ENCODE results near the gene ITGB6.

The ITGB6 gene

GRCh38 chr2:160199683-160200389 is at the start of gene ITGB6:
TSS of gene ITGB6 (minus strand) at chr2:160200272. CDS start at chr2:160200063, 209 bp downstream.
- TF ChIP-seq MAX (IDR thresholded peaks at IDR 0.05; ENCODE audit: low read depth, low read length) (no peak), MYC (IDR thresholded peaks at IDR 0.05; ENCODE audit: low read depth, low read length) (no peak), CTCF (IDR thresholded peaks at IDR 0.05; ENCODE audit: low read depth, low read length) (no peak), POLR2A (IDR thresholded peaks at IDR 0.05; ENCODE audit: extremely low read depth, insufficient read length) (no peak)
- H3K4me3 ChIP-seq (ENCODE audit: low read depth, low read length) = no peak within 1 kb of the TSS

GRCh38 chr2:160247296-160248035 is 47.4 kb upstream of the ITGB6 start:
- no peak overlapping the region for H3K4me3 ChIP-seq (ENCODE audit: low read depth, low read length)
- no peak for TF ChIP-seq POLR2A (IDR thresholded peaks at IDR 0.05; ENCODE audit: extremely low read depth, insufficient read length)
- no peak for TF ChIP-seq CTCF (IDR thresholded peaks at IDR 0.05; ENCODE audit: low read depth, low read length)
- TF ChIP-seq MYC (IDR thresholded peaks at IDR 0.05; ENCODE audit: low read depth, low read length) = no peak
- TF ChIP-seq MAX (IDR thresholded peaks at IDR 0.05; ENCODE audit: low read depth, low read length) = no peak
- no peak for DNase-seq (ENCODE audit: low read depth)

More at GRCh38 chr2:160199683-160200389, at the start of gene ITGB6:
- no peak for DNase-seq (ENCODE audit: low read depth)

- DNase-seq (ENCODE audit: low read depth) = no peak
- no peak overlapping the region for H3K4me3 ChIP-seq (ENCODE audit: low read depth, low read length)
- TF ChIP-seq MYC (IDR thresholded peaks at IDR 0.05; ENCODE audit: low read depth, low read length) (no peak), MAX (IDR thresholded peaks at IDR 0.05; ENCODE audit: low read depth, low read length) (no peak), POLR2A (IDR thresholded peaks at IDR 0.05; ENCODE audit: extremely low read depth, insufficient read length) (no peak)
Observed at GRCh38 chr2:160246356-160246755, 46.3 kb upstream of the ITGB6 start.

GRCh38 chr2:160245614-160246155 is 45.6 kb upstream of the ITGB6 start:
- TF ChIP-seq MYC (IDR thresholded peaks at IDR 0.05; ENCODE audit: low read depth, low read length) (no peak), MAX (IDR thresholded peaks at IDR 0.05; ENCODE audit: low read depth, low read length) (no peak), POLR2A (IDR thresholded peaks at IDR 0.05; ENCODE audit: extremely low read depth, insufficient read length) (no peak), CTCF (IDR thresholded peaks at IDR 0.05; ENCODE audit: low read depth, low read length) (no peak)
- no peak for DNase-seq (ENCODE audit: low read depth)
- no peak overlapping the region for H3K4me3 ChIP-seq (ENCODE audit: low read depth, low read length)

- DNase-seq (ENCODE audit: low read depth) = no peak
- H3K4me3 ChIP-seq (ENCODE audit: low read depth, low read length) = no peak overlapping the region
- TF ChIP-seq MYC (IDR thresholded peaks at IDR 0.05; ENCODE audit: low read depth, low read length) (no peak), CTCF (IDR thresholded peaks at IDR 0.05; ENCODE audit: low read depth, low read length) (no peak), MAX (IDR thresholded peaks at IDR 0.05; ENCODE audit: low read depth, low read length) (no peak), POLR2A (IDR thresholded peaks at IDR 0.05; ENCODE audit: extremely low read depth, insufficient read length) (no peak)
Observed at GRCh38 chr2:160242893-160243564, 43.0 kb upstream of the ITGB6 start.

All from NB4 (cell line).